Gastroesophageal sphincter (tissue), 4 donors: ENCODE measurements around the gene HMGN3. TPM values are rescaled to one million over a fixed set of nuclear protein-coding genes. Genes with fewer than 3 reads are reported as not detected.

Experiments
- ATAC-seq: fragments of 150-250 bp; one replicate; pipeline ENCODE4 v1.9.1; 2016; ENCODE audit warnings: mild to moderate bottlenecking, moderate library complexity
- H3K27ac ChIP-seq, 4 donors: fragments of 200-600 bp; sonication (generic) in 3 of 4; 1 replicate in 3 of 4; 2 replicates in 1 of 4; pipeline ENCODE4 v1.5.1; 2016 to 2019
- H3K27me3 ChIP-seq: fragments of 200-600 bp; sonication (generic); one replicate; pipeline ENCODE4 v1.5.1; 2019
- H3K36me3 ChIP-seq, 2 donors: fragments of 200-600 bp; sonication (generic); one replicate each; pipeline ENCODE4 v1.5.1; 2019; ENCODE audit warnings: control low read depth in 1 of 2
- H3K4me1 ChIP-seq, 3 donors: fragments of 200-600 bp; sonication (generic); 1 replicate in 2 of 3; 2 replicates in 1 of 3; pipeline ENCODE4 v1.5.1; 2016 to 2019; ENCODE audit warnings: control low read depth in 2 of 3
- H3K4me3 ChIP-seq, 2 donors: fragments of 200-600 bp; sonication (generic); one replicate each; pipeline ENCODE4 v1.5.1; 2019; ENCODE audit warnings: mild to moderate bottlenecking in 1 of 2, moderate library complexity in 1 of 2
- H3K9me3 ChIP-seq, 3 donors: fragments of 200-600 bp; sonication (generic); one replicate each; pipeline ENCODE4 v1.5.1; 2017 to 2019; ENCODE audit warnings: control low read depth in 2 of 3
- CTCF ChIP-seq, 4 experiments: fragments of 200-600 bp in 2 of 4; fragments of 450-650 bp in 2 of 4; sonication (generic) in 1 of 4; IDR thresholded peaks; one replicate each; pipeline ENCODE4 v1.5.1; 2017 to 2019; ENCODE audit warnings: antibody characterized with exemption in 4 of 4, mild to moderate bottlenecking in 2 of 4, moderate library complexity in 2 of 4
- EP300 ChIP-seq: sonication (generic); formaldehyde crosslinking; IDR thresholded peaks from one replicate; pipeline ENCODE4 v1.6.1; 2017; ENCODE audit warnings: antibody characterized with exemption, mild to moderate bottlenecking
- POLR2A ChIP-seq, 2 donors: fragments of 450-650 bp; IDR thresholded peaks; one replicate each; pipeline ENCODE4 v1.6.1; 2017; ENCODE audit warnings: antibody characterized with exemption in 2 of 2, mild to moderate bottlenecking in 2 of 2, moderate library complexity in 1 of 2
- POLR2AphosphoS5 ChIP-seq: sonication (generic); formaldehyde crosslinking; IDR thresholded peaks from one replicate; pipeline ENCODE4 v1.6.1; 2017; ENCODE audit warnings: antibody characterized with exemption
- WGBS, 2 donors: methylation state at CpG; one replicate each; pipeline ENCODE4 v1.1.5; 2018; ENCODE audit warnings: low coverage in 1 of 2; 5-methylcytosine and 5-hydroxymethylcytosine counted together
- total RNA-seq, 4 donors: library from RNA; depleted of rRNA; stranded (reverse); fragments of >200 nt; gene quantifications; one replicate each; pipeline ENCODE4 v1.1.0, GENCODE V29; 2016

Gene HMGN3
- total RNA-seq, 4 donors from 2014 or later = 41.4 to 97.9 (median 61.4) TPM

GRCh38 chr6:79226660-79227059 lies 7.8 kb downstream of the HMGN3 start:
- no peak overlapping the region for H3K4me3 ChIP-seq
- ATAC-seq = no peak
- WGBS, 2 donors = 63 to 76% methylated on average over 3 of the region's 3 CpGs
- TF ChIP-seq EP300 = no peak
- no peaks in the 10 kb centered on the region for H3K27me3 ChIP-seq
- H3K4me1 ChIP-seq = peaks cover 0 to 24% (median 0%) of the 10 kb centered on the region in 3 donors
- no peaks in the 10 kb centered on the region for H3K9me3 ChIP-seq
- no peaks in the 10 kb centered on the region for H3K36me3 ChIP-seq
- no peak overlapping the region for H3K27ac ChIP-seq

- no peak overlapping the region for H3K4me3 ChIP-seq
- no peak overlapping the region for H3K27ac ChIP-seq
- TF ChIP-seq CTCF (IDR thresholded peaks at IDR 0.05) = no peak
- H3K27me3 ChIP-seq = no peaks in the 10 kb centered on the region
- H3K36me3 ChIP-seq = no peaks in the 10 kb centered on the region
- whole genome bisulfite sequencing, 2 donors = 56 to 90% methylated on average over 4 of the region's 4 CpGs
- no peaks in the 10 kb centered on the region for H3K9me3 ChIP-seq
- ATAC-seq = no peak
- H3K4me1 ChIP-seq = peaks cover 0 to 18% (median 0%) of the 10 kb centered on the region in 3 donors
Observed at GRCh38 chr6:79225717-79226599, 8.5 kb downstream of the HMGN3 start.

- Histone ChIP-seq H3K4me1 (peaks cover 0 to 14% (median 0%) of the 10 kb centered on the region in 3 donors), H3K4me3 (no peak overlapping the region), H3K9me3 (no peaks in the 10 kb centered on the region), H3K27me3 (no peaks in the 10 kb centered on the region), H3K36me3 (no peaks in the 10 kb centered on the region), H3K27ac (no peak overlapping the region)
- TF ChIP-seq POLR2AphosphoS5 (no peak), POLR2A (IDR thresholded peaks at IDR 0.05) (no peak), EP300 (no peak), CTCF (IDR thresholded peaks at IDR 0.05) (no peak)
- no peak for ATAC-seq
- WGBS, 2 donors = 91 to 94% methylated on average over 3 of the region's 3 CpGs
Observed at GRCh38 chr6:79223611-79224404, 10.7 kb downstream of the HMGN3 start.

- 46 to 65% methylated on average over 3 of the region's 3 CpGs for WGBS, 2 donors
- no peak for ATAC-seq
- peaks cover 0 to under 1% of the 10 kb centered on the region in 2 donors for H3K36me3 ChIP-seq
- no peaks in the 10 kb centered on the region for H3K9me3 ChIP-seq
- no peaks in the 10 kb centered on the region for H3K27me3 ChIP-seq
- no peak for TF ChIP-seq POLR2A (IDR thresholded peaks at IDR 0.05)
- TF ChIP-seq EP300 = no peak
- no peak for TF ChIP-seq CTCF (IDR thresholded peaks at IDR 0.05)
- TF ChIP-seq POLR2AphosphoS5 = no peak
- no peak overlapping the region for H3K4me3 ChIP-seq
- no peak overlapping the region for H3K27ac ChIP-seq
- H3K4me1 ChIP-seq = peaks cover 7 to 29% (median 8%) of the 10 kb centered on the region in 3 donors
Observed at GRCh38 chr6:79215213-79215824, 19.2 kb downstream of the HMGN3 start.

- H3K36me3 ChIP-seq = peaks cover 0 to 11% of the 10 kb centered on the region in 2 donors
- TF ChIP-seq POLR2AphosphoS5 (no peak), POLR2A (IDR thresholded peaks at IDR 0.05) (no peak), CTCF (IDR thresholded peaks at IDR 0.05) (no peak), EP300 (no peak)
- H3K27me3 ChIP-seq = no peaks in the 10 kb centered on the region
- ATAC-seq = no peak
- WGBS, 2 donors = 98 to 100% methylated on average over 2 of the region's 2 CpGs
- H3K27ac ChIP-seq = no peak overlapping the region
- H3K4me1 ChIP-seq = peaks cover 7 to 37% (median 8%) of the 10 kb centered on the region in 3 donors
- no peak overlapping the region for H3K4me3 ChIP-seq
- H3K9me3 ChIP-seq = no peaks in the 10 kb centered on the region
Observed at GRCh38 chr6:79212859-79213258, 21.6 kb downstream of the HMGN3 start.
